ENCODE results near the gene OOEP.
"Not testable (repeated sequence)": the region's sequence is repeated elsewhere in the genome, so short reads cannot be mapped to it uniquely, and the experiment has no call there.

Gene OOEP

GRCh38 chr6:73369563-73369962, at the start of gene OOEP:
Gene OOEP (minus strand): TSS chr6:73369897. CDS start chr6:73369792, 105 bp downstream.
- no peak for DNase-seq (ENCODE audit: low read depth in 2 of 2)

GRCh38 chr6:73418081-73418741, 48.5 kb upstream of the OOEP start:
- no peak for DNase-seq (ENCODE audit: low read depth in 2 of 2)

GRCh38 chr6:73413102-73413501, 43.4 kb upstream of the OOEP start:
- DNase-seq (ENCODE audit: low read depth in 2 of 2): no peak

- DNase-seq (ENCODE audit: low read depth in 2 of 2): no peak
These were observed 39.7 kb upstream of the OOEP start for GRCh38 chr6:73409395-73409794.

GRCh38 chr6:73400656-73401055, 31.0 kb upstream of the OOEP start:
- DNase-seq (ENCODE audit: low read depth in 2 of 2): no peak

GRCh38 chr6:73395875-73396274, 26.2 kb upstream of the OOEP start:
- DNase-seq (ENCODE audit: low read depth in 2 of 2): no peak

- DNase-seq (ENCODE audit: low read depth in 2 of 2): peak in 1 of 2 donors; percentile 27
These were observed 25.1 kb upstream of the OOEP start, which contains the start of gene DDX43 for GRCh38 chr6:73394577-73395354. Gene DDX43 (plus strand): TSS chr6:73394828. CDS start chr6:73394906, 78 bp downstream.

GRCh38 chr6:73393278-73393677, 23.6 kb upstream of the OOEP start:
- DNase-seq (ENCODE audit: low read depth in 2 of 2): no peak

GRCh38 chr6:73392188-73392587, 22.5 kb upstream of the OOEP start:
- not testable (repeated sequence) for DNase-seq (ENCODE audit: low read depth in 2 of 2)

- no peak for DNase-seq (ENCODE audit: low read depth in 2 of 2)
These were observed 22.0 kb upstream of the OOEP start for GRCh38 chr6:73391675-73392074.

- no peak for DNase-seq (ENCODE audit: low read depth in 2 of 2)
These were observed 20.2 kb upstream of the OOEP start for GRCh38 chr6:73389854-73390253.

GRCh38 chr6:73388800-73389512, 19.3 kb upstream of the OOEP start:
- DNase-seq (ENCODE audit: low read depth in 2 of 2): peak; percentile 39 to 52

- DNase-seq (ENCODE audit: low read depth in 2 of 2): no peak
These were observed 18.7 kb upstream of the OOEP start for GRCh38 chr6:73388433-73388799.

- no peak for DNase-seq (ENCODE audit: low read depth in 2 of 2)
These were observed 12.9 kb upstream of the OOEP start for GRCh38 chr6:73382462-73383113.

- not testable (repeated sequence) for DNase-seq (ENCODE audit: low read depth in 2 of 2)
These were observed 11.8 kb upstream of the OOEP start for GRCh38 chr6:73381531-73381930.

GRCh38 chr6:73377225-73377624, 7.5 kb upstream of the OOEP start:
- no peak for DNase-seq (ENCODE audit: low read depth in 2 of 2)

- DNase-seq (ENCODE audit: low read depth in 2 of 2): no peak
These were observed 5.5 kb upstream of the OOEP start for GRCh38 chr6:73375216-73375615.

GRCh38 chr6:73372516-73372915, 2.8 kb upstream of the OOEP start:
- DNase-seq (ENCODE audit: low read depth in 2 of 2): no peak

- DNase-seq (ENCODE audit: low read depth in 2 of 2): no peak
These were observed 2.3 kb upstream of the OOEP start for GRCh38 chr6:73371984-73372383.

- DNase-seq (ENCODE audit: low read depth in 2 of 2): no peak
These were observed 540 bp downstream of the OOEP start for GRCh38 chr6:73369157-73369556.

GRCh38 chr6:73368675-73369074, 1.0 kb downstream of the OOEP start:
- no peak for DNase-seq (ENCODE audit: low read depth in 2 of 2)

- no peak for DNase-seq (ENCODE audit: low read depth in 2 of 2)
These were observed 1.8 kb downstream of the OOEP start for GRCh38 chr6:73367761-73368355.
